GM21576 (cell line): ENCODE measurements around the gene PIK3IP1.
"Not testable (repeated sequence)": the region's sequence is repeated elsewhere in the genome, so short reads cannot be mapped to it uniquely, and the experiment has no call there.

Experiments used
- ATAC-seq: cut with Tn5 transposase; IDR thresholded peaks from one replicate; pipeline ENCODE4 v1.9.1; 2021; ENCODE audit warnings: mild to moderate bottlenecking, moderate library complexity; ENCODE audit not compliant: unreplicated experiment

The PIK3IP1 gene, protein sequence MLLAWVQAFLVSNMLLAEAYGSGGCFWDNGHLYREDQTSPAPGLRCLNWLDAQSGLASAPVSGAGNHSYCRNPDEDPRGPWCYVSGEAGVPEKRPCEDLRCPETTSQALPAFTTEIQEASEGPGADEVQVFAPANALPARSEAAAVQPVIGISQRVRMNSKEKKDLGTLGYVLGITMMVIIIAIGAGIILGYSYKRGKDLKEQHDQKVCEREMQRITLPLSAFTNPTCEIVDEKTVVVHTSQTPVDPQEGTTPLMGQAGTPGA

DNA sequence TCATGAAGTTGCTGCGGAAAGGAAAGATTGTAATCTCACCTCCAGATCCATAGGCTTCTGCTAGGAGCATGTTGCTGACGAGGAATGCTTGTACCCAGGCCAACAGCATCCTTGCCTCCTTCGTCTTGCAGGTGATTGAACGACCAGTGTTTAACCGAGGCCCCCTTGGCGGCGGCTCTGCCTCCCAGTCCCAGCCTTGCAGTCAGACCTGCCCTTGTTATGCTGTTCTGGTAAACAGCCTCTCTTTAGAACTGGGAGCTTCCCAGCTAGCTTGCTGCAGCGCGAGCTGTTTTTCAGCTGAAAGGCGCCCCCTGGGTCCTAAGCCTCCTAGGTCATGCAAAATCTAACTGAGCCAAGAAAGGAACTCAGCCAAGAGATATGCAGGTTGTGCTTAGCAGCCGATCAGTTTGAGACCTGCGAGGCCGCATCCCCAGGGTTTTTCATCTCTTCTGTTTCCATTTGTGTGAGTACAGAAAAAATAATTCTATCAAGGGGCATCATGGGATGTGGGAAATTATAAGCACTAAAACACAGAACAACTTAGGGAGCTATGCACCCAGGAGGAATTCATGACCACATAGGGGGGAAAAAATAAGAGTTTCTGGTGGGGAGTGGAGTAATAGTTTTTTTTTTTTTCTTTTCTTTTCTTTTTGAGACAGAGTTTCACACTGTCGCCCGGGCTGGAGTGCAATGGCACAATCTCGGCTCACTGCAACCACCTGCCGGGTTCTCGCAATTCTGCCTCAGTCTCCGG, at the start of gene PIK3IP1:
Gene PIK3IP1, minus strand, starts transcription at position 253 of the 754 bp plus-strand sequence. Its CDS starts 144 bp downstream, at position 109.
- ATAC-seq, result no peak

DNA sequence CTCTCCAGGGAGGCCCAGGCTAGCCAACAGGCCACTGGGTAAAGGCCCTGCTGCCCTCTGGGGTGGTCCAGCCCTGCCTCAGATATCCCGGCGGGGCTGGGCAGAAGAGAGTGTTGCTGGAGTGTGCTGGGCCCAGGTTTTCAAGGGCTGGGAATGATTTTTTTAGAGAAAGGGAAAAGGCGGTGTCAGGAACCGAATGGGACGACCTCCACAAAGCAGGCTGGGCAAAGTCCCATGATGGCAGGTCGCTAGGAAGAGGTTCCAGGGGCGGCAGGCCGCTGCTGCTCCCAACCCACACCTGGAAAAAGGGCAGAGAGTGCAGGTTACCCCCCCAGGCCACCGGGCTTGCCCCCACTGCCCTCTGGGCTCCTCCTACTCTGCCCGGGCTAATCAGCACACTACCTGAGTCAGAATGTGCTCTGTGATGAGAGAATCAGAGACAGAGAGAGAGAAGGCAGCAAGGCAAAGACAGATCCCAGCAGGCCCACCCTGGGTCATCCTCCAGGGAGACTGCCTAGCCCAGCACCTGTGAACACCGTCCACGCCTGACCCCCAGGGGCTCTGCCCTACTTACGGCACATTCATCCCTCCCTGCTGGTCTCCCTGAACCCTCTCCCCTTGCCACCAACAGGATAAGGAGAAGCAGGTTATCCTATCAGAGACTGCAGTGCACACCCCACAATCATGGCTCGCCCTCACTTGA, 49.2 kb upstream of the PIK3IP1 start:
- ATAC-seq, result no peak

DNA sequence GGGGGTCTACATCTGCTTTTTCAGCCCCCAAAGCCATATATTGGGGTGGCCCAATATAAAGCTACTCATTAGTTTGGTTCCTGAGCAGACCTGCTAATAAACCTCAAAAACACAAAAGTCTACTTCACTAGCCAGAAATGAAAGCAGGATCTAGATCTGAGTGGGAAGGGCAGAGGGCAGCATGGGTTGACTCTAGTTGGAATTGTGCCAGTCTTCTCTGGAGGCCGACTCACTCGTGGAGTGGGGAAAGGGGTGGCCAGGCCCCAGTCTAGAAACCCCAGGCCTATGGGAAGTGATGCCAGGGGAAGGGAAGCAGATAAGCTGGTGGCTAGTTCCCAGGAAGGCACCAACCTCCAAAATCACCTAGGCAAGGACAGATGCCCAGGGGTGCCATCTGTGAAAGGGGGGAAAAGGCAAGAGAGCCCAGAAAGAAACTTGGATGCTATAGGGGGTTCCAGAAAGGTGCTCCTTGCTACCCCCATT, 48.5 kb upstream of the PIK3IP1 start:
- ATAC-seq, result no peak

DNA sequence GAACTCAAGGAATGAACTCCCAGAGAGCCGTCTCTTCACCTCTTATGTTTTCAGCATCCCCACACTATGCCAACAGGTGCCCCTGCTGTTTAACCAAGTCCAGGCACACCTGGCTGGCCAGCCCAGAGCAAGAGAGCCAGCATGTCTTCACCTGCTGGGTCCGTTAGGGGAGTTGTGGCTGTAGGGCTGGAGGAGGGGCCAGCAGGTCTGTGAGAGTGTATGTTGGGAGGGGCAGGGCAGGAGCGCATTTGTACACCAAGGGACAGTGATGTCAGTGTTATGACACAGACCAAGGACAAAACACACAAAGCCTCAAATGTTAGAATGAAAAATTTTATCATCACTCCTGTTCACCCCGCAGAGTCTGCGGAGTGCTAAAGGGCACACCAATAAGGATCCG, 48.1 kb upstream of the PIK3IP1 start:
- no peak for ATAC-seq

DNA sequence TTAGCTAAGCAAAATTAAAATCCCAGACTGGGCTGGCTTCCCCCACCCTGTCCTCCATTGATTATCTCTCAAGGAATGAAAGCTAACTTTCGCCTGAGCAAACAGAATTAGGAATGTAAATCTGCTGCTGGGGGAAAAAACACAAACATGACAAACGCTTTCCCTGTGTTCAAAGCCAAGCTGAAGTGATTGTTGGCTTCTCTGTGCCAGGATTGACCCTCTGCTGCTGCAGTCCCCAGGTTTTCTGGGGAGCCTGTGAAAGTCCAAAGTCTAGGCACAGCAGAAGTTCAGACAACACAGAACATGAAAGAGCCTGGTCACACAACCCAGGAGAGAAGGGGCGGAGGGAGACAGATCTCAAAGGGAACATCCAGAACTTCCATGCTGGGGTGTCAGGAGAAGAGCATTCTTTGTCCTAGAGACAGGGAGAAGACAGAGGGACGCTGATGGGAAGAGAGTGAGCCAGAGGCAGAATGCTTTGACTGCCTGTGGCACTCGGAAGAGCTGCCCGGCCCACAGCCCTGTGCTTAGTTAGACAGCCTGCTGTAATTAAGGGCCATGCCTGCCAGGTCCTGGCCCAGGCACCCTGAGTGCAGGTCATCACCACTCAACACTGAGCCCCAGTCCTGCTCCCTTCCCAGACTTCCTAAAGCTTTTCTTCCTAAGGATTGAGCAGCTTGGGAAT, 47.0 kb upstream of the PIK3IP1 start:
- ATAC-seq, result no peak

DNA sequence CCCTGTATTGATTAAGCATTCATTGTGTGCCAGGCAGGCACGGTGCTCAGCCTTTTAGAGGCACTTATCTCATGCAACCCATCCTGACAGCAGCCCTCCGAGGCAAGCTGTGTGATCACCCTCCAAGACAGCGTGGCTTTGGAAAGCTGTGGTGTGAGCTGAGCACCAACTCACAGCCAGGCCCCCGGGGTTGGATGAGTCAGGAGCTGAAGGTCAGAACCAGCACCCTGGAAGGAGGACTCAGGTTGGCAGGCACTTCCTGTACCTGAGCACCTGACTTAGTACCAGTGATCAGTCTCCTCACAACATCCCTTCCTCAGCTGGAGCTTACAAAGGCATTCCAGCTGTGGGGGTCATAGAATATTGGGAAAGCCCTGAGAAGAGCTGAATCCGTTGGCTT, 44.9 kb upstream of the PIK3IP1 start:
- no peak for ATAC-seq

DNA sequence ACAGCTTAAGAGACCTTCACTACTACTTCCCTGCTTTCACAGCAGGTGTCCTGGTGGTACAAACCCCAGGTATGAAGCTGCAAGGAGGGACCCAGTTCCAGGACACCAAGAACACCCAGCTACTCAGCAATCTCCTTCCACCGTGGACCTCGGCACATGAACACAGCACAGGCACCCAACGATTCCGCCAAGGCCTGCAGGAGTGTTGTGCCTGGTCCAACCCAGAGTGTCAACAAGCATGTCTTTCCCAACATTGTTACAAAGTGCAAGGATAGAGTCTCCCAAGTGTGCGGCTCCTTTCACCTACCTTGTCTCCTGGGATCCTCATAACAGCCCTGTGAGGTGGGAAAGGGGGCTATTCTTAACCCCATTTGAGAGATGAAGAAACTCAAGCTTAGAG, 42.0 kb upstream of the PIK3IP1 start:
- ATAC-seq, result no peak

DNA sequence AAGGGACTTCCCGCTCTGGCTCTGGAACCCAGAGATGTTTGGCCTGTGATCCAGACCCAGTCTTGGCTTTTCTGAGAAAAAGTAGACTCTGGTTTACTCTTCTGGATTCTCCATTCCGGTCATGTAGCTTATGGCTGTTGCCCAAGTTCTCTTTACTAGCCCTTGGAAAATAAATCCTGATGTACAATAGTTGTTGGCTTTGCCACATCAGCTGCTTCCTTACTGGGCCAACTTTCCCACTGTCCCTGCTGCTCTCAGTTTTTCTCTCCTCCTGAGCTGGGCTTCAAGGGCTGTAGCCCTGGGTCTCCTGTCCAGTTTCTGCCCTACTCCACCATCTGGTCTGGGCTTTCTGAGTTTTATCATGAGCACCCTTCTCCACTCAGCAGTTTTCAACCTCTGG, 41.4 kb upstream of the PIK3IP1 start:
- ATAC-seq, result no peak

DNA sequence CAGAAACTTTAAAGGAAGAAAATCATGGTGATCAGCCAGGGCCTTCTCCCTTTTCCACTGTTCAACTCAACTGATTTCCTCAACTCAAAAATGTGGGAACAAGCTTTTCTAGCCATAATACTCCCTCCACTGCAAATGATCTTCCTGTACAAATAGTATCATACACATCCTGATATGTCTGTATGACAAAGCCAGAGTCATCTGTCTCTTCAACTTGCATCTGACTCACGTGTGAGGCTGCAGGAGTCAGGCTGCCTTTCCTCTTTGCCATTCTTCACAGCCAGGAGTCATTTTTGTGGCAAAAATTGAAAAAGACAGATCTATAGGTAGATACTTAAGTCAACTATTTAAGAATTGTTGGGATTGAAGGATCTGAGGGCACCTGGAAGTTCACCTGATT, 40.6 kb upstream of the PIK3IP1 start:
- no peak for ATAC-seq

DNA sequence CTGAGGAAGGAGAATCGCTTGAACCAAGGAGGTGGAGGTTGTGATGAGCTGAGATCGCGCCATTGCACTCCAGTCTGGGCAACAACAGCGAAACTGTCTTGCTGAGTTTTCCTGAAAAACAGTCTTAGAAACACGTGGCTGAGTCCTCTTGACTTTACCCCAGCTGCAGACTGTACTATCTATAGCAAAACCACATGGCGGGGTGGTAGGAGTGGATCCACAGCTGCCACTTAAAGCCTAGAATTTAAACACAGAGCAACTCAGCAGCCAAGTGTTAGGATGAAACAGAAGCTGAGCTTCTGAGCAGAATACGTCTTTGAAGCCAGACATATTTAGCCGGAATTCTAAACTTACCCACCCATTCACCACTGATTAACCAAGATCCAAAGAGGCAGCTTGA, 39.7 kb upstream of the PIK3IP1 start:
- no peak for ATAC-seq

DNA sequence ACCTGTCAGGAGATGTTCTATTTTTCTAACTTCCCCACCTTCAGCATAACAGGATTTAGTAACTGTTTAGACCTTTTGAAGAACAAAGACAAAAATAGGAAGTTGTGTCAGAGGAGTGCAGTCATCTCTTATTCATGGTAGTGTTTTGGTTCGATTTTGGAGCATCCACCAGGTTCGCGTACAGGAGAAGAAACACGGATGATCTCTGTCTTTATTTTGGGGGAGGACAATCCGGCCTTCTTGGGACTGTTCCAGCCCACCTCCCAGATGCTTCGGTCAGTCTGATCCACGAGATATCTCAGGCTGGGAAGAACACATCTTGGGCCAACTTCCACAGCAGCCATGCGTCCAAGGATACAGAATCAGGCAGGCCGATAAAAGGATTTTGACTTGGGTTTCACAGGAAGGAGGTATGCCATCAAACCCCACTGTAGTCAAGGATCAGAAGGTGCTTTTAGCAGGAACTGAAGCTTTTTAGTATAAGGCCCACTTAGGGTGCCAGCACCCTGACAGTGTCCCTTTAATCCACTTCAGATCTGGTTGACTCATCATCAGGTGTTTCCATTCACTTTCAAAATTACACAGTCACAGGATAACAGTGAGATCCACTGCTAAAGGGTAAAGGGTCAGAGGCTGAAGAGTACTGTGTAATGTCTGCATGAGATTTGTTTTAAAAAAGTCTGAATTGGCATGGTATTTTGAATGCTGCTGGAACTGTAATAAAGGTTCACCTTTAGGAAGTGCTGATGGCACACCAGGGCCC, 37.3 kb upstream of the PIK3IP1 start:
- ATAC-seq, result no peak

DNA sequence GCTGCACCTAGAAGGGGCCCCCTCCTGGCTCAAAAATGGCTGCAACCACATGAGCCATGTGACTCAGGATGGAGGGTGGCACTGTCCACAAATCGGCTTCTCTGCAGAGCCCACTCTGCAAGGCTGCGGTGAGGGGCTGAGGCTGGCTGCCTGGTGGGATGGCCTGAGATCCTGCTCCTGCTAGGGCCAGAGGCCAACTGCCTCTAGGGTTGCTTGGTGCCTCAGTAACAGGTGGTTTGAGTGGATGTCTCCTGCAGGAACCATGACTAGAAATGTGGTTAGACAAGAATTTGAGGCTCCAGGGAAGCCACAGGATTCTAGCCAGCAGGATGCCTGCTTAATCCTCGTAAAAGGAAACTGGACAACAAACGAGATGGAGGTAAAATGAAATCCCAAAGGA, 36.7 kb upstream of the PIK3IP1 start:
- ATAC-seq, result no peak

DNA sequence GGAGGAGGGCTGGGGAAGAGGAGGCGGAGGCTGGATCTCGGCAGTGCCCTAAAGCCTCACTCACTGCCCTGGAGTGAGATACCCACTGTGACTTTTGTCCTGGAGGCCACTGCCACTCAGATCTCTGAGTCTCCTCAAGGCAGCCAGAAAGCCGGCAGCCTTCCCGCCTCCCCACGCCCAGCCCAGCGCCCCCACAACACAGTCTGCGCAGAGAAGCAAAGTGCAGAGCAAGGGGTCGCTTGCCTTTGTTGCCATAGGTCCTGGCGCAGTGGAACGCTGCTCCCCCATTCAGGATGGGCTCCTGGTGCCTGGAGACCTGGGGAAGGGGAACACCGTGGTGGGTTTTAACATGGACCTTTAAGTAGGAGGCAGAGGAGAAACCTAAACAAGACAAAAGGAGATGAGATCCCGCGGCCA, 36.3 kb upstream of the PIK3IP1 start:
- ATAC-seq, result no peak

DNA sequence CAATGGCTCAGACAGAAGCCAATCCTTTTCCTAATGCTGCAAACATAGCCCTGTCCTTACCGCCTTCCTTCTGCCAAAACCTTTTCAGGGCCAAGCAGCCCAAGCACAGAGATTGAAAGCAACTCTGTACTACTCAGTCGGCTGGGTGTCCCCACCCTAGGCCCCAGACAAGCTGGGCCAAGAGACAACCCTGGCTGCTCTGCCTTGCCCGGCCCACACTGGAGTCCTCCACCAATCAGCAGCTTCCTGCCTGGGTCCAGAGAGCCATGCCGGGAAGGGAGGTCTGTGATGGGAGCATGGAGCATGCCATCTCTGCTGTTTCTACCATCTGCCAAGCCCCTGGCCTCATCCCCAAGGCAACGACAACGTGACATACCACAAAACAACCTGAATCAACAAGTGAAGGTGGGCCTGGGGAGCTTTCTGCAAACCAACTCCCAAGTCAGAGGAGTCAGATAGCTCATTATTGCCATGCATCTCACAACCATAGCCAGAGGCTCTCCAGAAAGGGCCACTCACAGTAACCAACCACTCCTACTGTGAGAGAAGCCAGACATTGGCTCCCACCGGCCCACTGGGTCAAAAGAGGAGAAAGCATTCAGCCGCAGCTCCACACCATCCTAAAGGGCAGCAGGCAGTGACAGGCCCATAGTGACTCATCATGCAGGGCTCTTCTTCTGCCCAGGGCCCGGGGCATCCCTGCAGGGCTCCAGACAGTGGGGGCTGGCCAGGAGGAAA, 35.7 kb upstream of the PIK3IP1 start:
- ATAC-seq, result no peak

DNA sequence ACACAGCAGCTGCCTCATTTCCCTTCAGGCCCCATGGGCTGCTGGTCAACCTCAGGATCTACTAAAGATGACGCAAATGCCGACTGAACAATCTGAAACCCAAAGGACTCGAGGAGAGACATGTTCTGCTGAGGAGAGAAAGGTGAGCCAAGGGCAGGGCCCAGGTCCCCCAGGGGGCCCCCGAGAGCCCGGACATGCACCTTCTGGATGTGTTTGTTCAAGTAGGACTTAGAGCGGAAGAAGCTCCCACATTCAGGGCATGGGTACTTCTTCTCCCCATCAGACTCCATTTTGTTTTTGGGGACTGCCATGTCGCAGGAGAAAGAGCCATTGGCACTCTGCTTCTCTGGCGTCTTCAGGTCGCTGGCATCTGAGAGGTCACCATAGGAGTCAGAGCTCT, 34.6 kb upstream of the PIK3IP1 start:
- no peak for ATAC-seq

DNA sequence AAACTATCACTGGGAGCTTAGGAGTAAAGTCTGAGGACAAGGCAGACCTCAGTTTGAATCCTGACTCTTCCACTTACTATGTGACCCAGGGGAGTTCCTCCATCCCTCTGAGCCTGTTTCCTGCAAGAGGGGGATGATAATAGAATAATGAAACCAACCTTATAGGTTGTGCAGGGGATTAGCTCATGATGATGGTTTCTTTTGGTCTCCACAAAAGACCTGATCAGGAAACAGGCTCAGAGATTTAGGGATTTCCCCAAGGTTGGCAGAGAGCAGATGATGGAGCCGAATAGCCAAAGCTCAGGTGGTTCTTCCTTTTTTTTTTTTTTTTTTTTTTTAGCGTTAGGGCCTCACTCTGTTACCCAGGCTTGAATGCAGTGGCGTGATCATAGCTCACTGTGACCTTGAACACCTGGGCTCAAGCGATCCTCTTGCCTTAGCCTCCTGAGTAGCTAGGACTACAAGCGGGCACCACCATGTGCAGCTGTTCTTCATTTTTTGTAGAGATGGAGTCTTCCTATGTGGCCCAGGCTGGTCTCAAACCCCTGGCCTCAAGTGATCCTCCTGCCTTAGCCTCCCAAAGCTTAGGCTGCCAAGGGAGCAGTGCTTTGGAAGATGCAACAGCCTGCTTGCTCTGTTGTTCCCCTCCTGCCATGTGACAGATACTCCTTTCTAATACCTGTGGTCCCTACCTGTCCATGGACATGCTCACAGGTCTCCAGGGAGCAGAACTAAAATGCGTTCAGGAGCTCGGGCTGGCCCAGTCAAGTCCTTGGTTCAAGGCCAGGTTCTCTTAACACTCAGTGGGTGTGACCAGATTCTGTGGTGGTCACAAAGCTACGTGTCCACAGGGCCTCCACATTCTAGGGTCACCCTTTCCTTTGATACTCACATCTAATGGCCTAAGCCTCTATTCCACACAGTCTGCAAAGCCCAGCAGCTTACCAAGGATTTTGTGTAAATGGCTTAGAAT, 31.6 kb upstream of the PIK3IP1 start:
- no peak for ATAC-seq

DNA sequence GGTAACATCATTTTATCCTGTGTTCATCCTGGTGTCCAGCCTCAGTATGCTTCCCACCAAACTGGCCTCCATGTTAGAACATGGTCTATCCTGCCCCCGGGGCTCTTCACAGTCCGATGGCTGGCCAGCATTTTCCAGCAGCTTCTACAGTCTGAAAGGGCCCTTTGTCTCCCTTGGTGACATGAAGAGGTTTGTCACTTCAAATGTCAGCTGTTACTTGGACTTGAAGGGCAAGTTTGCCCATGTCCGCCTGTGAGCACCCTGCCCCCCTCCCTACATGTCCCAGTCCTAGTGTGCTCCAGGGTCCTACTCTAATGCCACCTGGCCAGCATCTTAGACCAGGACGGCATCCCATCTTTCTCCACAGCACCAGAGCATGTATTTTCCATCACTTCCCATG, 29.1 kb upstream of the PIK3IP1 start:
- ATAC-seq, result no peak

DNA sequence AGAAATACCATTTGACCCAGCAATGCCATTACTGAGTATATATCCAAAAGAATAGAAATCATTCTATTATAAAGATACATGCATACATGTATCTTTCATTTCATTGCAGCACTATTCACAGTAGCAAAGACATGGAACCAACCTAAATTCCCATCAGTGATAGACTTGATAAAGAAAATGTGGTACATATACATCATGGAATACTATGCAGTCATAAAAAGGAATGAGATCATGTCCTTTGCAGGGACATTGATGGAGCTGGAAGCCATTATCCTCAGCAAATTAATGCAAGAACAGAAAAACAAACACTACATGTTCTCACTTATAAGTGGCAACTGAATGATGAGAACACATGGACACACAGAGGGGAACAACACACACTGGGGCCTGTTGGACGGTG, 21.9 kb upstream of the PIK3IP1 start:
- ATAC-seq, result not testable (repeated sequence)
